ENCODE data around the gene SS18.
A peak's percentile ranks its signal among the peaks of the same experiment; 100 is the strongest.

Gene SS18

DNA sequence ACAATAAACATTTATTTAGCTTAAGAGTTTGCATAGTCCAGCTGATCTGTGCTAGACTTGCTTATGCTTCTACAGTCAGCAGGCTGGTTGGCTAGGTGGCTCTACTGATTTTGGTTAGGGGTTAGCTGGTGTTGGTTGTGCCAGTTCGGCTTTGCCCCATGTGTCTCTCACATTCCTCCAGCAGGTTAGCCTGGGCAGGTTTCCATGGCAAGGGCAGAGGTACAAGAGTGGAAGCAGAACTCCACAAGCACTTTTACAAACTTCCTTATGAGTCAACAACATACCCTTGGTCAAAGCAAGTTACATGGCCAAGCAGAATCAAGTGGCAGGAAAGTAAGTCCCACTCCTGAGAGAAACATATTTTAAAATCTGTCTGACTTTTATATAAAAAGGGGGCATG is 82.3 kb downstream of the SS18 start:
- no peak overlapping the region for H3K18ac ChIP-seq (ENCODE audit: low read depth in 1 of 2, low read length in 2 of 2)
- DNase-seq: no peak
- H2BK120ac ChIP-seq (ENCODE audit: low read depth, low read length): no peak overlapping the region
- 83% methylated on average over 1 of the region's 1 CpG for WGBS
- peaks cover 3% of the 10 kb centered on the region for H3K4me1 ChIP-seq (ENCODE audit: control insufficient read depth, insufficient read depth, low read depth, low read length)
- H4K8ac ChIP-seq (ENCODE audit: low read length): no peak overlapping the region
- H3K27me3 ChIP-seq (ENCODE audit: control insufficient read depth in 1 of 2, insufficient read depth in 1 of 2, low read length in 2 of 2): no peaks in the 10 kb centered on the region
- H3K79me1 ChIP-seq (replicated peaks; ENCODE audit: low read length, poor library complexity, severe bottlenecking): peaks cover 3% of the 10 kb centered on the region
- H3K4ac ChIP-seq (ENCODE audit: low read depth in 1 of 2, low read length in 2 of 2): no peak overlapping the region
- H3K9ac ChIP-seq (ENCODE audit: low read length): no peak overlapping the region
- H2BK5ac ChIP-seq (ENCODE audit: low read depth, low read length, poor library complexity, severe bottlenecking): no peak overlapping the region
- H3K36me3 ChIP-seq (ENCODE audit: control insufficient read depth in 1 of 2, insufficient read depth in 2 of 2, low read depth in 1 of 2, low read length in 2 of 2): peaks cover 6 to 35% of the 10 kb centered on the region in 2 experiments
- H3K4me2 ChIP-seq (ENCODE audit: low read length, poor library complexity, severe bottlenecking): no peak overlapping the region
- no peak overlapping the region for H3K4me3 ChIP-seq (ENCODE audit: insufficient read depth in 1 of 2, low read depth in 1 of 2, low read length in 2 of 2)
- H2BK15ac ChIP-seq (ENCODE audit: low read depth, poor library complexity, severe bottlenecking): no peak overlapping the region
- H3K14ac ChIP-seq (ENCODE audit: low read length in 2 of 2): no peak overlapping the region
- no peak overlapping the region for H2BK12ac ChIP-seq (ENCODE audit: low read length in 2 of 2)
- no peak overlapping the region for H3K27ac ChIP-seq (ENCODE audit: low read length, poor library complexity, severe bottlenecking)
- H4K91ac ChIP-seq (ENCODE audit: low read length): no peak overlapping the region
- H3K23ac ChIP-seq (ENCODE audit: low read length in 2 of 2): no peak overlapping the region
- H2AFZ ChIP-seq (ENCODE audit: low read depth, low read length): no peak overlapping the region
- no peaks in the 10 kb centered on the region for H3K9me3 ChIP-seq (ENCODE audit: control insufficient read depth, low read length)
- H2AK5ac ChIP-seq (ENCODE audit: low read length, severe bottlenecking): no peak overlapping the region

DNA sequence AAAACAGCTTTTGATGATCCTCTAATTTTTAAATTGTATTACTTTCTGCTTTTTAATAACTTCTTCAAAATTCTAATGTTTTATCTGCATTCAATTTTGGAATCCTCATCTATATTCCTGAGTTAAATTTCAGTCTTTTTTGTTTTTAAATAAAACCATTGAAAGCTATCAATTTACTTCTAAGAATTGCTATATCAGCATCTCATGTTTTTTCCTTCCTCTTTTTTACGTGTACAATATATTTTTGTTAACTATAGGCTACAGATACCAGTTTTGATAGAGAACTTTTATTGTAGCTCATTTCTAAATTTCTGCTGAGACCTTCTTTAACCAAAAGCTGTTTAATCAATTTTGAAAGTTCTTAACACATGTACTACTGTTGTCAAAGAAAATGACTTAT is 84.5 kb downstream of the SS18 start:
- H4K91ac ChIP-seq (ENCODE audit: low read length): no peak overlapping the region
- H3K27ac ChIP-seq (ENCODE audit: low read length, poor library complexity, severe bottlenecking): no peak overlapping the region
- H2BK120ac ChIP-seq (ENCODE audit: low read depth, low read length): no peak overlapping the region
- no peak overlapping the region for H3K18ac ChIP-seq (ENCODE audit: low read depth in 1 of 2, low read length in 2 of 2)
- H2BK5ac ChIP-seq (ENCODE audit: low read depth, low read length, poor library complexity, severe bottlenecking): no peak overlapping the region
- no peak overlapping the region for H2BK15ac ChIP-seq (ENCODE audit: low read depth, poor library complexity, severe bottlenecking)
- H3K9ac ChIP-seq (ENCODE audit: low read length): no peak overlapping the region
- H3K9me3 ChIP-seq (ENCODE audit: control insufficient read depth, low read length): no peaks in the 10 kb centered on the region
- no peaks in the 10 kb centered on the region for H3K79me1 ChIP-seq (replicated peaks; ENCODE audit: low read length, poor library complexity, severe bottlenecking)
- no peak overlapping the region for H3K23ac ChIP-seq (ENCODE audit: low read length in 2 of 2)
- H3K4me1 ChIP-seq (ENCODE audit: control insufficient read depth, insufficient read depth, low read depth, low read length): peaks cover 3% of the 10 kb centered on the region
- no peak overlapping the region for H4K8ac ChIP-seq (ENCODE audit: low read length)
- H2AFZ ChIP-seq (ENCODE audit: low read depth, low read length): no peak overlapping the region
- H3K4me2 ChIP-seq (ENCODE audit: low read length, poor library complexity, severe bottlenecking): no peak overlapping the region
- peaks cover 0 to 18% of the 10 kb centered on the region in 2 experiments for H3K36me3 ChIP-seq (ENCODE audit: control insufficient read depth in 1 of 2, insufficient read depth in 2 of 2, low read depth in 1 of 2, low read length in 2 of 2)
- no peak overlapping the region for H3K4ac ChIP-seq (ENCODE audit: low read depth in 1 of 2, low read length in 2 of 2)
- no peak for DNase-seq
- H3K4me3 ChIP-seq (ENCODE audit: insufficient read depth in 1 of 2, low read depth in 1 of 2, low read length in 2 of 2): no peak overlapping the region
- H2AK5ac ChIP-seq (ENCODE audit: low read length, severe bottlenecking): no peak overlapping the region
- H2BK12ac ChIP-seq (ENCODE audit: low read length in 2 of 2): no peak overlapping the region
- no CpG with 5 or more reads among the region's 1 CpG for WGBS
- no peak overlapping the region for H3K14ac ChIP-seq (ENCODE audit: low read length in 2 of 2)
- H3K27me3 ChIP-seq (ENCODE audit: control insufficient read depth in 1 of 2, insufficient read depth in 1 of 2, low read length in 2 of 2): no peaks in the 10 kb centered on the region

GRCh38 chr18:26004832-26005231 is 85.6 kb downstream of the SS18 start:
- no peak overlapping the region for H2BK5ac ChIP-seq (ENCODE audit: low read depth, low read length, poor library complexity, severe bottlenecking)
- H3K18ac ChIP-seq (ENCODE audit: low read depth in 1 of 2, low read length in 2 of 2): no peak overlapping the region
- H2AFZ ChIP-seq (ENCODE audit: low read depth, low read length): no peak overlapping the region
- H3K79me1 ChIP-seq (replicated peaks; ENCODE audit: low read length, poor library complexity, severe bottlenecking): no peaks in the 10 kb centered on the region
- peaks cover 3% of the 10 kb centered on the region for H3K4me1 ChIP-seq (ENCODE audit: control insufficient read depth, insufficient read depth, low read depth, low read length)
- no peak overlapping the region for H3K14ac ChIP-seq (ENCODE audit: low read length in 2 of 2)
- H2AK5ac ChIP-seq (ENCODE audit: low read length, severe bottlenecking): no peak overlapping the region
- no peaks in the 10 kb centered on the region for H3K27me3 ChIP-seq (ENCODE audit: control insufficient read depth in 1 of 2, insufficient read depth in 1 of 2, low read length in 2 of 2)
- H3K23ac ChIP-seq (ENCODE audit: low read length in 2 of 2): no peak overlapping the region
- H3K27ac ChIP-seq (ENCODE audit: low read length, poor library complexity, severe bottlenecking): no peak overlapping the region
- no peak overlapping the region for H3K4me3 ChIP-seq (ENCODE audit: insufficient read depth in 1 of 2, low read depth in 1 of 2, low read length in 2 of 2)
- no peak overlapping the region for H2BK120ac ChIP-seq (ENCODE audit: low read depth, low read length)
- H4K8ac ChIP-seq (ENCODE audit: low read length): no peak overlapping the region
- H2BK12ac ChIP-seq (ENCODE audit: low read length in 2 of 2): no peak overlapping the region
- peak overlapping the region; percentile 27 for H4K91ac ChIP-seq (ENCODE audit: low read length)
- no peak overlapping the region for H3K4me2 ChIP-seq (ENCODE audit: low read length, poor library complexity, severe bottlenecking)
- WGBS: 93% methylated on average over 12 of the region's 13 CpGs
- H3K4ac ChIP-seq (ENCODE audit: low read depth in 1 of 2, low read length in 2 of 2): no peak overlapping the region
- no peaks in the 10 kb centered on the region for H3K9me3 ChIP-seq (ENCODE audit: control insufficient read depth, low read length)
- H2BK15ac ChIP-seq (ENCODE audit: low read depth, poor library complexity, severe bottlenecking): no peak overlapping the region
- no peak overlapping the region for H3K9ac ChIP-seq (ENCODE audit: low read length)
- H3K36me3 ChIP-seq (ENCODE audit: control insufficient read depth in 1 of 2, insufficient read depth in 2 of 2, low read depth in 1 of 2, low read length in 2 of 2): peaks cover 0 to 7% of the 10 kb centered on the region in 2 experiments
- DNase-seq: no peak

- Histone ChIP-seq H2BK5ac (ENCODE audit: low read depth, low read length, poor library complexity, severe bottlenecking) (no peak overlapping the region), H3K9ac (ENCODE audit: low read length) (no peak overlapping the region), H3K14ac (ENCODE audit: low read length in 2 of 2) (no peak overlapping the region), H4K91ac (ENCODE audit: low read length) (no peak overlapping the region), H3K4ac (ENCODE audit: low read depth in 1 of 2, low read length in 2 of 2) (no peak overlapping the region), H4K8ac (ENCODE audit: low read length) (no peak overlapping the region), H3K4me2 (ENCODE audit: low read length, poor library complexity, severe bottlenecking) (no peak overlapping the region), H2BK15ac (ENCODE audit: low read depth, poor library complexity, severe bottlenecking) (no peak overlapping the region), H3K36me3 (ENCODE audit: control insufficient read depth in 1 of 2, insufficient read depth in 2 of 2, low read depth in 1 of 2, low read length in 2 of 2) (no peaks in the 10 kb centered on the region), H2BK12ac (ENCODE audit: low read length in 2 of 2) (no peak overlapping the region), H2AFZ (ENCODE audit: low read depth, low read length) (no peak overlapping the region), H2AK5ac (ENCODE audit: low read length, severe bottlenecking) (no peak overlapping the region), H3K4me1 (ENCODE audit: control insufficient read depth, insufficient read depth, low read depth, low read length) (peaks cover 3% of the 10 kb centered on the region), H3K18ac (ENCODE audit: low read depth in 1 of 2, low read length in 2 of 2) (no peak overlapping the region), H3K79me1 (replicated peaks; ENCODE audit: low read length, poor library complexity, severe bottlenecking) (no peaks in the 10 kb centered on the region), H3K9me3 (ENCODE audit: control insufficient read depth, low read length) (peaks cover 3% of the 10 kb centered on the region), H3K23ac (ENCODE audit: low read length in 2 of 2) (no peak overlapping the region), H3K4me3 (ENCODE audit: insufficient read depth in 1 of 2, low read depth in 1 of 2, low read length in 2 of 2) (no peak overlapping the region), H2BK120ac (ENCODE audit: low read depth, low read length) (no peak overlapping the region), H3K27me3 (ENCODE audit: control insufficient read depth in 1 of 2, insufficient read depth in 1 of 2, low read length in 2 of 2) (no peaks in the 10 kb centered on the region), H3K27ac (ENCODE audit: low read length, poor library complexity, severe bottlenecking) (no peak overlapping the region)
- no peak for DNase-seq
- 81% methylated on average over 4 of the region's 4 CpGs for WGBS
These were observed 86.6 kb downstream of the SS18 start for GRCh38 chr18:26003817-26004216.

Data from mesenchymal stem cell (in vitro differentiated cells and primary cell).